NB4 (cell line): ENCODE results near the gene GBGT1.
A peak's percentile ranks its signal among the peaks of the same experiment; 100 is the strongest.

ENCODE experiments used
- DNase-seq: peaks from one replicate; pipeline ENCODE4 v3.0.0; 2010; ENCODE audit warnings: low read depth
- H3K4me3 ChIP-seq: one replicate; pipeline ENCODE4 v1.5.1; 2011; ENCODE audit warnings: mild to moderate bottlenecking, low read depth, low read length, moderate library complexity
- MYC ChIP-seq: IDR thresholded peaks from 2 replicates; pipeline ENCODE4 v1.6.1; 2011; ENCODE audit warnings: low read depth, low read length
- POLR2A ChIP-seq: IDR thresholded peaks from 2 replicates; pipeline ENCODE4 v1.6.1; 2011; ENCODE audit warnings: mild to moderate bottlenecking; ENCODE audit not compliant: insufficient read length; ENCODE audit errors: extremely low read depth
- TF ChIP-seq, protein P1 (sequence below): IDR thresholded peaks from one replicate; pipeline ENCODE4 v1.5.1; 2012; ENCODE audit warnings: low read depth, low read length
- TF ChIP-seq, protein P2 (sequence below): IDR thresholded peaks from 2 replicates; pipeline ENCODE4 v1.6.1; 2011; ENCODE audit warnings: low read depth, low read length

The GBGT1 gene

DNA sequence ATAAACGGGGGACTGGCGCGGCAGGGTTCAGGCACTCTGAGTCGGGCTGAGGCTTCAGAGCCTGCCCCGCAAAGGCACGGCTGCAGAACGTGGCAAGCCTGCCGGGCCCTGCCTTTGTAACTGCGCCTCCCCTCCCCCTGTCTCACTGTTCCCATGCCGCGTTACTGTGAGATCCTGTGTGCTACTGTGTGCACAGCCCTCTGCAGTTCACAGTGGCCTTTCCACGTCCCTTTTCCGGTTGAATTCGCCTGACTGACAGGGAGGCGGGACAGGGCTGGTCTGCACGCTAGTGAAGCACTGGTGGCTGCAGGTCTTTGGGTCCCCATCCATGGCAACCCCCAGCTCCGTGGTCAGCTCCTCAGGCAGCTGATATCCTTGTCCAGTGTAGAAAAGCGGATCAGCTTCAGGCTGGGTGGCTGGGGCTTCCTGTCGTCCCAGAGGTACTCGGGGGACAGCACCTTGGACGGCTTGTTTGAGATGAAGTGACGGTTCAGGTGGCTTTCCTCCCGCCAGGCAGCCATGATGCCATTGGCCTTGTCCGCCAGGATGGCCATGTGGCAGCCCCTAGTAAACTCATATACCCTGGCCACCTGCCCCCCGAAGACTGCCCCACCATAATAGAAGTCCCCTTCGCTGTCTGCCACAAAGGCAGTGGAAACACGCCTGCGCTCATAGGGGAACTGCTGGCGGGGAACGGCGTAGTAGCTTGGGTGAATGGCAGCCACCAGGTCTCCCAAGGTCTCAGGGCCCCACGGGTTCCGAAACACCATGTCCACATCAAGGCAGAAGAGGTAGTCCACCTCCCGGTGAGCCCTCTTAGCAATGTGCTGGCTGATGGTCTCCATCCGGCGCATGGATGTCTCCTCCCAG is 10.3 kb downstream of the GBGT1 start:
- H3K4me3 ChIP-seq: no peak overlapping the region
- TF ChIP-seq, protein P1, sequence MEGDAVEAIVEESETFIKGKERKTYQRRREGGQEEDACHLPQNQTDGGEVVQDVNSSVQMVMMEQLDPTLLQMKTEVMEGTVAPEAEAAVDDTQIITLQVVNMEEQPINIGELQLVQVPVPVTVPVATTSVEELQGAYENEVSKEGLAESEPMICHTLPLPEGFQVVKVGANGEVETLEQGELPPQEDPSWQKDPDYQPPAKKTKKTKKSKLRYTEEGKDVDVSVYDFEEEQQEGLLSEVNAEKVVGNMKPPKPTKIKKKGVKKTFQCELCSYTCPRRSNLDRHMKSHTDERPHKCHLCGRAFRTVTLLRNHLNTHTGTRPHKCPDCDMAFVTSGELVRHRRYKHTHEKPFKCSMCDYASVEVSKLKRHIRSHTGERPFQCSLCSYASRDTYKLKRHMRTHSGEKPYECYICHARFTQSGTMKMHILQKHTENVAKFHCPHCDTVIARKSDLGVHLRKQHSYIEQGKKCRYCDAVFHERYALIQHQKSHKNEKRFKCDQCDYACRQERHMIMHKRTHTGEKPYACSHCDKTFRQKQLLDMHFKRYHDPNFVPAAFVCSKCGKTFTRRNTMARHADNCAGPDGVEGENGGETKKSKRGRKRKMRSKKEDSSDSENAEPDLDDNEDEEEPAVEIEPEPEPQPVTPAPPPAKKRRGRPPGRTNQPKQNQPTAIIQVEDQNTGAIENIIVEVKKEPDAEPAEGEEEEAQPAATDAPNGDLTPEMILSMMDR: no peak
- TF ChIP-seq MYC (no peak), POLR2A (no peak)
- TF ChIP-seq, protein P2, sequence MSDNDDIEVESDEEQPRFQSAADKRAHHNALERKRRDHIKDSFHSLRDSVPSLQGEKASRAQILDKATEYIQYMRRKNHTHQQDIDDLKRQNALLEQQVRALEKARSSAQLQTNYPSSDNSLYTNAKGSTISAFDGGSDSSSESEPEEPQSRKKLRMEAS: no peak
- DNase-seq: no peak

DNA sequence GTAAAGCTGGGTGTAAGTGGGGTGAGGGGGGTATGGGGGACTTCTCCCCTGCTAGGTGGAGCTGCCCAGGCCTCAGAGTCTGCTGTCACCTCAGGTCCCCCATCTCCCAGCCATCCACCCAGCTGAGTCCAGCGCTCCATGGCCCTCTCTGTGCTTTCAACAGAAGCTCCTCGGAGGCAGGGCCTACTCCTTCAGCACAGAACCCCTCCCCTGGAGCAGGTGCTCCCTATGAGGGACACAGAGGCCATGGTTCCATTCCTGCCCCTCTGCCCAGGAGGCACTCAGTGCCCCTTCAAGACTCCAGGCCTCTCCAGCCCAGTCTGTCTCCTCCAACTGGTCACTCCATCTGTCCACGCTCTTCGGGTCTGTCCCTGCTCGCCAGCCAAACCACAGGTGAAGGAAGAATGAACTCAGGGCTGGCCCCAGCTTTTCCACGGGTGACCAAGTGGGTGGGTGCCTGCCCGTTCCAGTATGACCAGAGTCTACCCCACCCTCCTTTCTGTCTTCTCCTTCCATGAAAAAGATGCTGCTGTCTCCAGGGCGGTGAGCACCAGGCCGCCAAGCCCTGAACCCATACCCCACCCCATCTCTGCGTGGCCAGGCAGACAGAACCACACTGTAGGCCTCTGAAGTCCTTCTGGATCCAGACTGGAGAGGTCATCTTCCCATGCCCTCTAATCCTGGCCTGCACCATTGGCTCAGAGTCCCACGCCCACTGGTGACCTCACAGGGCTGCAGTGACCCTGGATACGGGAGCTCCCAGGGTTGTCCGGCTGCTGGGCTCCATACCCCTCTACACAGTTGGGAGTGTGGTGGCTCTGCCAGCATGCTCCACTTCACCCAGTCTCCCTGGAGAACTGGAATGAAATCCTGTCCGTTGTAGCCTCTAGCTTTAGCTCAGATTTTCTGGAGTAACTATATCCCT is 11.9 kb downstream of the GBGT1 start:
- TF ChIP-seq, protein P2: no peak
- TF ChIP-seq POLR2A: peak; percentile 26
- TF ChIP-seq, protein P1: no peak
- DNase-seq: no peak
- H3K4me3 ChIP-seq: no peak overlapping the region

DNA sequence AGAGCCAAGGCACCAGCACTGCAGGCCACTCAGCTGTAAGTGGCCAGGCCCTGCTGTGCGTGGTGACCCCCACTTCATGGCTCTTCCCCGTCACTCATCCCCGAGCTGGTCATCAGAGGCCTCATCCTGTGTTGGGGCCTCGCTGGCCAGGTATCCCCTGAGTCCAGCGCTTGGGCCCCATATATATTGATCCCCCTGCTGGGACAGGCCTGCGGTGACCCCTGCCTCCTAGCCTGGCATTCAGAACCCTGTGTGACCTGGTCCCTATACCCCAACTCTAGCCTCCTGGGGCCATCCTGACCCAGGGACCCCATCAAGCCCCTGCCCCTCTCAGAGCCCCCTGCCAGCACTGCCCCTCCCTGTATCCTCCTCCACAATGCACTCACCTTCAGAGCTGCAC is 12.7 kb downstream of the GBGT1 start:
- TF ChIP-seq POLR2A: no peak
- TF ChIP-seq, protein P2: no peak
- TF ChIP-seq, protein P1: no peak
- no peak for TF ChIP-seq MYC
- H3K4me3 ChIP-seq: no peak overlapping the region
- DNase-seq: no peak

DNA sequence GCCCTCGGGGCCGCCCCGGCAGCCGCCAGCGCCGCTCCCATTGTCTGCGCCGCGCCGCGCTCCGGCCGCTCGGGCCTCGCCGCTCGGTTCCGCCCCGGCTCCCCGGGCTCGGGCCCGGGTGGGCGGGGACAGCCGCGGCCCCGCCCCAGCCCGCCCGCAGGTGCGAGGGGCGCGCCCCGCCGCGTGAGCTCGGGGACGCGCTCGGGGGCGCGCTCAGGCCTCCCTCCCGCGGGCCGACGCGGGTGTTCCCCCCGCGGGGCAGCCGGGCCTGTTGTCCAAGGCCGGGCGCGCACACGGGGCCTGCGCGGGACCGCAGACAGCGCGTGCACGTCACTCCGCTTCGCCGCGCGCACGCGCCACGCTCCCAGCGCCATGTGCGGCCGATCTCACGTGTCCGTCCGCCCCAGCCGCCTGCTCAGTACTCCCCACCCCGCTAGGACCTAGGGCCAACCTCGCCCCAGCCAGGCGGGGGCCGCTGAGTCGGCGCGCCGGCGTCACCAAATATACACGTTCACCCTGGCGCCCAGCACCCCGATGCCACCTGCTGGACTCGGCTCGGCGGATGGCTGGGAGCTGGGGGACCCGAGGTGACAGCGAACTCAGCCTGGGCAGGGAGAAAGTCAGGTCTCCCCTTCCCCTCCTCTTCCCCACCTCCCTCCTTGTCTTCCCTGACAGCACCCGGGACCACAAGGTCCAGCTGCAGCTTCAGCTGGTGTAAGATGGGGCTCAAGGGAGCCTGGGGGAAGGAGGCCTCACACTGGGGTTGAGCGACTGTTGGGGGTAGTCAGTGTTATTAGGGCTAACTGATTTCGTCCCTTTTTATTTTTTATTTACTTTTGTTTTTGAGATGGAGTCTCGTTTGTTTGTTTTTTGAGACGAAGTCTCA is 14.3 kb downstream of the GBGT1 start:
- TF ChIP-seq MYC (peak; percentile 99), POLR2A (peak; percentile 81)
- TF ChIP-seq, protein P1: peak; percentile 17
- TF ChIP-seq, protein P2: peak; percentile 100

More for the DNA sequence above, 14.3 kb downstream of the GBGT1 start:
- peak; percentile 96 for DNase-seq
- H3K4me3 ChIP-seq: peak overlapping the region; percentile 46
